Measurements from ENCODE around the gene BEST1.

GRCh38 chr11:61972672-61973475, 22.7 kb downstream of the BEST1 start:
- TF ChIP-seq SUZ12 (IDR thresholded peaks at IDR 0.05; ENCODE audit: extremely low read depth, insufficient read depth, insufficient read length) (no peak), YY1 (IDR thresholded peaks at IDR 0.05; ENCODE audit: insufficient read depth, insufficient read length) (no peak)

Data from NT2/D1 (cell line).